ENCODE results near the gene SLC9C1. TPM values are rescaled to one million over a fixed set of nuclear protein-coding genes. Genes with fewer than 3 reads are reported as not detected.

The SLC9C1 gene
- total RNA-seq, result 1.3 TPM
- long read RNA-seq, partial matches to known transcripts, result 0 of 1 reads
- long read RNA-seq, other reads (novel, unspliced or antisense), result 1 of 1 reads

DNA sequence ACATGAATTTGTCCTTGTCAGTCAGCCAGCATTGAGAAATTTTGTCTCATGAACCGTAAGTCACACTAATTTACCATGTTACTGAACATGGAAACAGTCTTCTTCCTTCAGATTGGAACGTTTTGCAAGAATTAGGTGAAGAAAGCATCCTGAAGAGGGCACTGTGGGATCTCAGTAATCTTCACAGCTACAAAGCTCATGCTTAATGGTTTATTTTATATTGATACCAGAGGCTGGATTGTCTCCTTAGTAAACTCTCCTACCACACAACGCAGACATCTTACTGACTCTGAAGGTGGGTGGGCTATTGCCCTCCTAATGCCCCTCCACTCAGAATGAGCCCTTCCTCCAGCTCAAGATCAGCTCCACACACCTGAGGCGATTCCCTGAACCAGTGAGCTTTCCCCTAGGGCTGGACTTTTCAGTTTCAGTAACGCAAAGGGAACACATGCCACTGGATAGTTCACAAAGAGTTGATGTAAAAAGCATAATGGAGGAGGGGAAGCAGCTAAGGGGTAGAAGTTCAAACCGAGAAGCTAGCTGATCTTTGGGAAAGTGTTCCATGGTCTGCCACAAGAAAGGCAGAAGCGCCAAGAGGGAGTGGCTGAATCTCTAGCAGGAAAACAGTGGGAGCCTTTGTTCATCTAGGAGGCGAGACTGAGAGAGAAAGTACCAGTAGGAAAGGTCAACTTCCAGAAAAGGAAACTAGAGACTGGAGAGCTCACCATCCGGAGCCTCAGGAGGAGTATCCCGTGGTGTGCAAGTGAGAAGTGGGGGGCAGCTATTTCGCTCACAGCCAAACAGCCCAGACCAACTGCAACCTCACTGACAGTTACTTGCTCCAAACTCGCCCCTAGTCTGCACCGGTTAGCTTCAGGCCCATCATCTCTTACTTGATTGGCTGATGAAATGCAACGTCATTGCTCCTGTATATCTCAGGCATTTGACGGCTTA is at the start of gene SLC9C1:
Gene SLC9C1, minus strand, starts transcription at position 849 of the 954 bp plus-strand sequence. CDS start 7,425 bp downstream, outside the sequence.
- H3K9me3 ChIP-seq (replicated peaks), result no peaks in the 10 kb centered on the region
- DNase-seq, result no peak
- intact Hi-C loops (cut with micrococcal nuclease), result loop anchor here (10.0 kb wide), 2 partner anchors 179 to 231 kb away; no protein-coding TSS in a partner anchor
- H3K4me1 ChIP-seq, result peaks cover 11% of the 10 kb centered on the region
- peak within 1 kb of the TSS; percentile 68 for H3K4me3 ChIP-seq
- H3K27me3 ChIP-seq (ENCODE audit: low read depth), result no peaks in the 10 kb centered on the region
- H3K36me3 ChIP-seq, result no peaks in the 10 kb centered on the region
- TF ChIP-seq, protein P1, sequence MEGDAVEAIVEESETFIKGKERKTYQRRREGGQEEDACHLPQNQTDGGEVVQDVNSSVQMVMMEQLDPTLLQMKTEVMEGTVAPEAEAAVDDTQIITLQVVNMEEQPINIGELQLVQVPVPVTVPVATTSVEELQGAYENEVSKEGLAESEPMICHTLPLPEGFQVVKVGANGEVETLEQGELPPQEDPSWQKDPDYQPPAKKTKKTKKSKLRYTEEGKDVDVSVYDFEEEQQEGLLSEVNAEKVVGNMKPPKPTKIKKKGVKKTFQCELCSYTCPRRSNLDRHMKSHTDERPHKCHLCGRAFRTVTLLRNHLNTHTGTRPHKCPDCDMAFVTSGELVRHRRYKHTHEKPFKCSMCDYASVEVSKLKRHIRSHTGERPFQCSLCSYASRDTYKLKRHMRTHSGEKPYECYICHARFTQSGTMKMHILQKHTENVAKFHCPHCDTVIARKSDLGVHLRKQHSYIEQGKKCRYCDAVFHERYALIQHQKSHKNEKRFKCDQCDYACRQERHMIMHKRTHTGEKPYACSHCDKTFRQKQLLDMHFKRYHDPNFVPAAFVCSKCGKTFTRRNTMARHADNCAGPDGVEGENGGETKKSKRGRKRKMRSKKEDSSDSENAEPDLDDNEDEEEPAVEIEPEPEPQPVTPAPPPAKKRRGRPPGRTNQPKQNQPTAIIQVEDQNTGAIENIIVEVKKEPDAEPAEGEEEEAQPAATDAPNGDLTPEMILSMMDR (IDR thresholded peaks at IDR 0.05; ENCODE audit: borderline replicate concordance), result peak; percentile 72
- peak within 1 kb of the TSS; percentile 77 for H3K27ac ChIP-seq (replicated peaks)

DNA sequence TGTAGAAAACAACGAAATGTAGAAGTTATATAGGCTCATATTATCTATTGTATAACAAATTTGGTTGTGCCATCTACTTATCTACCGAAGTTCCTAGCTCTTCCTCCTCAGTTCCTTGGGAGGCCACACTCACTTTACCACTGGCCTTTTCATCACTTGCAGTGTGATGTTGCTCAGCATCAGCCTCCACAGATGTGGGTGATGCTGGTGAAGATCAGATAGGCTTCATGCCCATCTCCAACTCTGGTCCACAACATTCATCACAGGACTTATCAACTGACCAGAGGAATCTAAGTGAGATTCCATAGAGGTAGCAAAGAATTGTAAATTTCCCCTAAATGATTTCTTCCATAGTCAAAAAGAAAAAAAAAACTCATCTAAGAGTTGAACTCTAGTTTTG is 47.4 kb upstream of the SLC9C1 start:
- peaks cover 14% of the 10 kb centered on the region for H3K36me3 ChIP-seq
- H3K27ac ChIP-seq (replicated peaks), result no peak overlapping the region
- no peak for DNase-seq
- no peak overlapping the region for H3K4me3 ChIP-seq
- intact Hi-C loops (cut with micrococcal nuclease), result no loop called here
- H3K4me1 ChIP-seq, result no peaks in the 10 kb centered on the region
- TF ChIP-seq, protein P1 (IDR thresholded peaks at IDR 0.05; ENCODE audit: borderline replicate concordance), result no peak
- H3K9me3 ChIP-seq (replicated peaks), result peaks cover 20% of the 10 kb centered on the region
- no peaks in the 10 kb centered on the region for H3K27me3 ChIP-seq (ENCODE audit: low read depth)

DNA sequence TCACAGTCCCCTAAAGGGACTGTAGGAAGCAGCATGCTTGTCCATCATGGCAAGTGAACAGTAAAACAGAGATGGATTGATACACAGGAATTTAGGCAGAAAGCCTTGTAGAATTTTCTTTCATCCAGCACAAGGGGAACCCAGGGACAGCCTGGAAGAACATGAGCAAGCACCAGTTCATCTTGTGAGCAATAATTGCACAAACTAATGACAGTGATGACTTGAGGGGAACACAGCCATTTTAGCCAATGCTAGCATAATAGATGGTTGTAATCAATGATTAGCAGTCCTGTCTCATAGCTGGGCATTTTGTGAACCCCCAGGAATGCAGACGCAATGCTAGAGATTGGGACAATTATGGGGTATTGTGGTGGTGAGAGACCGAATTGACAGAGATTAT is 45.6 kb upstream of the SLC9C1 start:
- intact Hi-C loops (cut with micrococcal nuclease), result no loop called here
- Histone ChIP-seq H3K4me3 (no peak overlapping the region), H3K36me3 (peaks cover 4% of the 10 kb centered on the region), H3K27me3 (ENCODE audit: low read depth) (peaks cover under 1% of the 10 kb centered on the region), H3K9me3 (replicated peaks) (peaks cover 20% of the 10 kb centered on the region), H3K4me1 (peaks cover 3% of the 10 kb centered on the region), H3K27ac (replicated peaks) (no peak overlapping the region)
- DNase-seq, result no peak
- TF ChIP-seq, protein P1 (IDR thresholded peaks at IDR 0.05; ENCODE audit: borderline replicate concordance), result no peak

DNA sequence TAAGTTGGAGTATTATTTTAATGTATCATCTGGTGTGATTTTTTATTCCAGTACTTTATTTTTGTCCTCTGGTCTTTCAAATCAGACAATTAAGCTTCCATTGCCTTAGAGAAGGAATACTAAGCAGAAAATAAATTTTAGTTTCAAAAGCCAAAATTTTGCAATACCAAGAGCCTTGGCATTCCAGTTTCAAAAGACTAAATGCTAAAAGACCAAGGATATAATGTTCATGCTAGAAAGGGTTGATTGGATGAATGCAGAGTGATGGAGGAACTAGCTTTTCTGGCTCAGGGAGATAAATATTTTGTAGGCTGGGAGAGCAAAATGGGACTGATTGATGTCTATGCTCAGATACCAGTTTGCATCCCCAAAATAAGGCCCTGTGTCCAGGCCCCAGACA is 45.1 kb upstream of the SLC9C1 start:
- Histone ChIP-seq H3K4me1 (peaks cover 3% of the 10 kb centered on the region), H3K27me3 (ENCODE audit: low read depth) (peaks cover 5% of the 10 kb centered on the region), H3K27ac (replicated peaks) (no peak overlapping the region), H3K36me3 (no peaks in the 10 kb centered on the region), H3K9me3 (replicated peaks) (peaks cover 15% of the 10 kb centered on the region), H3K4me3 (no peak overlapping the region)
- intact Hi-C loops (cut with micrococcal nuclease), result no loop called here
- no peak for DNase-seq
- TF ChIP-seq, protein P1 (IDR thresholded peaks at IDR 0.05; ENCODE audit: borderline replicate concordance), result no peak

DNA sequence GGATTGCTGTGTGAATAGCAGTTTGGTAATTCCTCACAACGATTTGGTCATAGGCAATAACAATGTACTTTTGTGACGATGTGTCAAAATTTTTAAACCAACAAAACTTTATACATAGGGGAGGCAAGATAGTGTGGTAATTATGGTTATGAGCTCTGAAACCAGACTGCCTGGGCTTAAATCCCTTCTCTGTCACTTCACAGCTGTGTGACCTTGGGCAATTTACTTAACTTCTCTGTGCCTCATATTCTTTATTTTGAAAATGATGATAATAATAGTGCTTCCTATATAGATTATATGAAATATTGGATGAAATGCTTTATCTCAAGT is 44.7 kb upstream of the SLC9C1 start:
- Histone ChIP-seq H3K27ac (replicated peaks) (no peak overlapping the region), H3K4me3 (no peak overlapping the region), H3K9me3 (replicated peaks) (peaks cover 10% of the 10 kb centered on the region), H3K27me3 (ENCODE audit: low read depth) (peaks cover 6% of the 10 kb centered on the region), H3K36me3 (no peaks in the 10 kb centered on the region), H3K4me1 (peaks cover 3% of the 10 kb centered on the region)
- intact Hi-C loops (cut with micrococcal nuclease), result no loop called here
- DNase-seq, result no peak
- TF ChIP-seq, protein P1 (IDR thresholded peaks at IDR 0.05; ENCODE audit: borderline replicate concordance), result no peak

All from left ventricle myocardium inferior (tissue), 1 donor.